ENCODE measurements around the gene SLC9A3.

DNA sequence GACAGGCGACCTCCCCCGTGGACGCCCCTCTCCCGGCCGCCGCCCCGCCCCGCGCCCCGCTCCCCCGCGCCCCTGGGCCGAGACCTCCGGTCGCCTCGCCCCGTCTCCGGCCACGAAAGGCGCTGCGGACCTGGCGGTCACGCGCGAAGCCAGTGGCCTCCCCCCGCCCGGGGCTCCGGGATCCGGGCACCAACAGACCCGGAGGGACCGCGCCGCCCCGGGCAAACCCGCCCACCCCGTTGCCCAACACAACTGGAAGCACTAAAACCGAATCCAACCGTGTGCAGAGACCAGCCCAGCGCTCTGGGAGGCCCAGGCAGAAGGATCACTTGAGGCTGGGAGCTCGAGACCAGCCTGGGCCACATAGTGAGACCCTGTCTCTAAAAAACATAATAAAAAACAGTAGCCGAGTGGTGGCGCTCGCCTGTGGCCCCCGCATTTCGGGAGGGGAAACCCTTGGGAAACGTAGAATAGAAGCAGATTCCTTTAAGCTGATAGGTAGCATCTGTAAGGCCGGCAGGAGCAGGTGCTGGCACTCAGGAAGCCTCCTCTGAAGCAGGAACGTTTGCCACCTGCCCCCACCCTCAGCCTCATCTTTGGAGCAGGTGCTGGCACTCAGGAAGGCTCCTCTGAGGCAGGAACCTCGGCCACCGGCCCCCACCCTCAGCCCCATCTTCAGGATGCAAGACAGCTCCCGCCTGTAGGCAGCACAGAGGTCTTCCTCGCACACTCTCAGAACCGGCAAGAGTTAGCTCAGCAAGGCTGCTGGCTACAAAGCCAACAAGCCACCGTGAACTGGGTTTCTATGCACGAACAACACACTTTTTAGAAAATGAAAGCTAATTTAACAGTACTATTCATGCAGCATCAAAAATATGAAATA, 4.6 kb upstream of the SLC9A3 start:
- TF ChIP-seq, protein P1, sequence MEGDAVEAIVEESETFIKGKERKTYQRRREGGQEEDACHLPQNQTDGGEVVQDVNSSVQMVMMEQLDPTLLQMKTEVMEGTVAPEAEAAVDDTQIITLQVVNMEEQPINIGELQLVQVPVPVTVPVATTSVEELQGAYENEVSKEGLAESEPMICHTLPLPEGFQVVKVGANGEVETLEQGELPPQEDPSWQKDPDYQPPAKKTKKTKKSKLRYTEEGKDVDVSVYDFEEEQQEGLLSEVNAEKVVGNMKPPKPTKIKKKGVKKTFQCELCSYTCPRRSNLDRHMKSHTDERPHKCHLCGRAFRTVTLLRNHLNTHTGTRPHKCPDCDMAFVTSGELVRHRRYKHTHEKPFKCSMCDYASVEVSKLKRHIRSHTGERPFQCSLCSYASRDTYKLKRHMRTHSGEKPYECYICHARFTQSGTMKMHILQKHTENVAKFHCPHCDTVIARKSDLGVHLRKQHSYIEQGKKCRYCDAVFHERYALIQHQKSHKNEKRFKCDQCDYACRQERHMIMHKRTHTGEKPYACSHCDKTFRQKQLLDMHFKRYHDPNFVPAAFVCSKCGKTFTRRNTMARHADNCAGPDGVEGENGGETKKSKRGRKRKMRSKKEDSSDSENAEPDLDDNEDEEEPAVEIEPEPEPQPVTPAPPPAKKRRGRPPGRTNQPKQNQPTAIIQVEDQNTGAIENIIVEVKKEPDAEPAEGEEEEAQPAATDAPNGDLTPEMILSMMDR (IDR thresholded peaks at IDR 0.05) = no peak
- no peak for TF ChIP-seq POLR2A (IDR thresholded peaks at IDR 0.05)

Measured in uterus (tissue), 2 donors.